Measurements from ENCODE around the gene MAML3.

Gene MAML3

DNA sequence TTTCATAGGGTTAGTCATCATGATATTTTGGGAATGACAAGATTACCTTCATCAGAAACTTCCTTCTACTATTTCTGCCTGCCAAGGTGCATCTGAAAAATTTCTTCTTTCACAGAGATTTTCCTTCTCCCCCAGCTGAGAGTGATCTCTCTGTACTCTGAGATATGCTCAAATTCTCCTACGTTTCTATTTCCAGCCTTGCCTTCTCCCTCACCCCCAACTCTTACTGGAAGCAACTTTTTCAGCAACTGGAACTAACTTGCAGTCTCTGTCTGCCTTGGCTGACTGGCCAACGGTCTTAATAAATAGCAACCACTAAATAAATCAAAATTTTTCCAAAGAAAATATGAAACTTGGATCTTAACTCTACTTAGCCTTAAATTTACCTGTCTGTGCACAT, 122.3 kb downstream of the MAML3 start:
- no peak for DNase-seq

DNA sequence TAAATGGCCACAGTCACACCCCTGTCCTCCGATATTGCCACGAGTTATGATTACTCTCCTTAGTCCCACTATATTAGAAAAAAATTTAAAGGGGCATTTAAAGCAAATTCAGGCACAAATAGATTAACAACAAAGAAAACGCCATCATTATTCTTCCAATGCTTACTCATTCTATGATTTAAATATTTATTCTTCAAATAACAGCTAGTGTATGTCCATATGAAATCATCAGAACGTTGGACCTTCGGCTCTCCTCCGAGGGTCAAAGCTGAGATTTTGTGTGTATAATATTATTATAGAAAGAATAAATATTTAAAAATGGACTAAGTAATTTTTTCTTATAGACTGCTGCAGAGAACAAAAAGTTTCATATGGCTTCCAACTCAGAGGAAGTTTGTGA, 122.9 kb downstream of the MAML3 start:
- DNase-seq, result no peak

DNA sequence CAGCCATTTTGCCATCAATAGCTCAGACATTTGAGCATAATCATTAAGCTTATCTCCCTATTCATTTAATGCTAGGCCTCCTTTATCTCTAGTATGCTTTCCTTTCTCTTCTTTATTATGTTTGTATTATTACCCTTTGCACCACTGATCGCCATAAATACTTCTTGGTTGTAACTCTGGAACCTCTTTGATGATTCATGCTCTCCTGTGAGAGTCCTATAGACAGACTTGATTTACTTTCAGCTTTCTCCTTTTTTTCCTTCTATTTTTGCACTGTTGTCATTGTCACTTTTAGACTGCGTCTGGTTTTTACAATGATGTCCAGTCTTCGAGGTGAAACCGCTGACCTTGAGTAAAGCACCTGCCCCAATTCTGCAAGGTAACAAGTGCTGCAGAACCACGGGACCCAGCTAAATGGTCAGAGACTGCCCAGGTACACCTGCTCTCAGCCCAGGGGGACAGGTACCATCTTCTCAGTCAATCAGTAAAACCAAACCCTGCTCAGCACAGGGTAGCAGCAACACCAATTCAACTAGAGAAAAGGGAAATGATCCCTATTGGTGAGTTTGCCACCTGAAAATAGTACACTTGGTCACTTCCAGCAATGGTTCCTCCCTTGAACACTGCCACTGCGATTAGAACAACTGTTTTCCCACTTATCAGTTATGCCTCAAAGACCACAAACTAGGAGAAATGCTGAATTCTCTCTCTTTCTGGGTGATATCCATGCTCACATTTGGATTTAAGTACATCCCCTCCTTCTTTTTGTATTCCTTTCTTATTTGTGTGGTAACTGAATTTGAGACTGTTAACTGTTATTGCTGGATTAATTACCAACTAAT, 125.1 kb downstream of the MAML3 start:
- no peak for DNase-seq

DNA sequence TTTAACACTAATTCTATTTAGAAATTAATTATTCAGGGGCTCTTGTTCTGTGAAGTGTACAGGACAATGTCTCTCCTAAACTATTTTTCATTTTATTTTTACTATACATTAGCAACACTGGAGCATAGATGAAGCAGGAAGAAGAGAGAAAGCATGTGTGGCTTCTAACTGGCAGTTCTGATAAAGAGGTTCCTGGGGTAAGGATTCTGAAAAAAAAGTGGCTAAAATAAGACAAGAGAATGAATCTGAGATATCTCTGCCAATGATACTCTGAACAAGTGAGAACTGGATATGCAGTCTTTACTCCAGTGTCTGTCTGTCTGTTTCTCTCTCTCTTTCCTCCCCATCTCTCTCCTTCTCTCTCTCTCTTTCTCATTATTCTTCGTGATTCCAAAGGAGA, 125.9 kb downstream of the MAML3 start:
- no peak for DNase-seq

DNA sequence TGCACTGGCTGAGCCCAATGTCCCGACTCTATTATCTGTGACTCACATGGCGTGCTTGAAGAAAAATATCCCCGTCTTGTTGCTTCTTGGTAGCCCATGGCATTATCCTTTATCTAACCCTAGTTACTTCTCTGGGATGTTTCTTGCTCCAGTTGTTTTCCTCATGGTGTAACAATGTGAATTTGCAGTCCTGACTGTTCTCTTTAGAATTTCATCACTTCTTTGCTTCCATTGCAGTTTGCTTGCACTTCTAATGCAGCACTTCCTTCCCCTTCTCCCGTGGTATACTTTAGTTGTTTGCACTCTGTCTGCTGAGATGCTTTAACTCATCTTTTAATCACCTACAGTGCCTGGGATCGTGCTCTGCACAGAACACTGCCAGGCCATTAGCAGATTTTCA, 126.9 kb downstream of the MAML3 start:
- DNase-seq, result no peak

DNA sequence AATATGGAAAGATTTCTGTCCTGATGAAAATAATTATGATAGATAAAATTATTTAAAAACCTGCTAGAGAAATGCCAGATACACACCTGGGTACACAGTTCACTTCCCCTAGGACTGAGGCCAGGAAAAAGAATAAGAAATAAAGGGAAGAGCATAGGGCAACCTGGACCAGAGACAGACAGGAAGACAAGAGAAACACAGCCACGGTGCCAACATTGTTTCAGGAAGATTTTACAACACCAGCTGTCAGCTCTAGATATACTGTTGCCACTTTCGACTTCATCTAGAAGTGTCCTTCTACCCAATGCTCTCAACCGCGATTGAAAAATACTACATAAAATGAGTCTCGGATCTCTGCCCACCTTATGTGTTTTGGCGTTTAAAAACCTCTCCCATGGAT, 128.5 kb downstream of the MAML3 start:
- no peak for DNase-seq

DNA sequence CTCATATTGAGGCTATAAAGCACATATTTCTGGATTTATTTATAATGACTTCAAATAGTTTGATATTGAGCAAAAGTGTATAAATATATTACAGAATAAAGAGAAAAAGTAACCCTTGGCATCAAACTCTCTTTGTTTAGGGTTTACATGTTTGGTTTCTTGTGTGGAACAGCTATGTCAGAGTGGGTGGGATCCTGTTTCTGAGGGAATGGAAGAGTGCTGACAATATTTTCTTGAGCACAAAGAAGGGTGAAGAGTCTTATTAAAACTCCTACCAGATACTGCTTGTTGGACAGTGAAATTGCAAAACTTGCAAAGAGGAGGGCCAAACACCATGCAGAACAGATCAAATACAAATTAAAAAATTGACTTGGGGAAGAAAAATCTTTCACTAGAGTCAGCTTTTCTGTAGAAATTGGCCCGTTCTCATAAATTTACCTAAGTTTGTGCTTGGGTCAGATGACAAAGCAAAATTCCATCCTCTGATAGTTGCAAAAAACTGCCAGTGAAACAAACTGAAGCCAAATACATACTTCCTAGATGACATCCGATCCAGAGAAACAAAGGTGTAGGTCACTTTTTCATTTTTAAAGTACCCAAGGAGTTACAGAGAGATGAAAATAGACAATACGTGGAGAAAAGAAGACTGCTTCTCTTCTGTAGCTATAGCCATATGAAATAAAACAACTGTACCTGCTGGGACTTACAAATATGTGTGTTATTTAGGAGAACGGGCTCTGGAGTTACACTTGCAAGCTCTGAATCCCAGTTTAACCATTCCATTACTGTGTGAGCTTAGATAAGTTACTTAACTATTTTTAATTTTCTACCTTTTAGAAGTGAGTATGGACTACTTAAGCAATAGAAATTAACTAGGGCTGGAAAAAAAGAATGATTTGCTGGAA, 133.3 kb downstream of the MAML3 start:
- no peak for DNase-seq

DNA sequence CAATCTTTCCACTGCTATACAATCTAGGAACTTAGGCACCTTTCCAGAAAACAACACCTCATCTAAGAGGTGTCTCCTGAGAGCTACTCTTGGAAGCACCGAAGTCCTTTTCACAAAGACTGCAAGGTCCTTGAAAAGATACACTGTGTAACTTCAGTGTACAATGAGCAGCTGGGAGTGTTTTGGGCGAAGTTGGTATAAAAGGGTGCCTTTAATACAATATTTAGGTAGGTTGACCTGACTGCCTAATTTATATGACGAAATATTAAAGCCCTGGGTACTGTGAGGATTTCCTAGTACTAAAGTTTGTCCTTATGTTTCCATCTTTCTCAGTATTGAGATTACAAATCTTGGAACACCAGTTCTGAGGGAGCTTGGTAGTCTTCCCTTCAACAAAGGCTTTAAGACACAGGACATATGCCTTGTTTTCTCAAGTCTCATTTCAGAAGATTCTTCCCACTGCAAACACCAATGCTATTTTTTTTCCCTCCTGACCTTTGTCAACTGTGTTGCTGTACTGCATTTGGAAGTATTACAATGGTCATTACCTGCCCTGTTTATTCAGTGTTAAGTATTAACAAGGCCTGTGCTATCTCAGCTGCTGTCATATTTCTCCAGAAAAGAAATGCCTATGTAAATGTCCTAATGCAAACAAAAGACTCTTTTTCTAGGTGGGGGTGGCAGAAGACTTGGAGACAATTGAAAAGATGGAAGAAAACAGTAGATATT, 134.2 kb downstream of the MAML3 start:
- DNase-seq, result peak; percentile 49

DNA sequence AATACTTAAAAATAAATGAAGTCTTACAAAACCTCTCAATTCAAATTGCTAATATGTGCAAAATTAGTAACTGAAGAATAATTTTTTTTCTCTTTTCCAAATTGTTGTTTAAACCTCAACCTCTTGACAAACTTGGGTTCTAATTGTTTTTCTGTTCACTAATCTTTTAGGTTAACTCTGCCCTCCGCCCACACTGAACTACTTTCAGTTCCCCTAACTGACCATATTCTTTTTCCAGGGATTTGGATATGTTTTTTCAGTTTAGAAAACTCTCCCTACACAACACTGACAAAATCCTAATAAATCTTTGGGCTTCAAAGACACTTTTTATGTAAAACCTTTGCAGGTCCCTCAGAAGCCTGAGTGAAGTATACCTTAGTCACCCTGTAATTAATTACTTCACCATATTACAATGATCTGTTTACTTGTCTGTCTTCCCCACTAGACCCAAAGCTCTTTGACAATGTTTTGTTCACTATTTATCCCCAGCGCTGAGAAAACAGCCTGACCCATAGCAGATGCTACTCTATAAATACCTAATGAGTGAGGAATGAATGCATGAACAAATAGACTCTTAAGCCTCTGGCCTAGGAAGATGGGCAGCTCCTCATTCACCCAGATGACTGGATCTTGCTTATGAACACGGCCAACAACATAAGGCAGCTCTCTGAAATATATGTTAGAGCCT, 134.9 kb downstream of the MAML3 start:
- DNase-seq, result peak; percentile 69

DNA sequence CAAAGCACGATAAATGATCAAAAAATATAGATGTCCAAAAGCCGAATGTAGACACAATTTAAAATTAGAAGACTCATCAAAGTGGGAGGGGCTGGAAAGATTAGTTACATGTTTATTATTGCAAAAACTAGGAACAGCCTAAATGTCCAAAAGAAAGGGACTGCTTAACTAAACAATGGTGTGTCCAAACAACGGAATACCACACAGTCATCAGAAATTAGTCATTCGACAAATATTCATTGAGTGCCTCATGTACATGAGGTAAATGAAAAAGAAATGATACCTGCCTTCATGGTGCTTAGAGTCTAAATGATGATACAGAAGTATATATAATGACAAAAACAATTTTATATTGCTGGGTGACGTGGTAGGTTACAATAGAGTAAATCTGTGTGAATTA, 139.7 kb downstream of the MAML3 start:
- no peak for DNase-seq

DNA sequence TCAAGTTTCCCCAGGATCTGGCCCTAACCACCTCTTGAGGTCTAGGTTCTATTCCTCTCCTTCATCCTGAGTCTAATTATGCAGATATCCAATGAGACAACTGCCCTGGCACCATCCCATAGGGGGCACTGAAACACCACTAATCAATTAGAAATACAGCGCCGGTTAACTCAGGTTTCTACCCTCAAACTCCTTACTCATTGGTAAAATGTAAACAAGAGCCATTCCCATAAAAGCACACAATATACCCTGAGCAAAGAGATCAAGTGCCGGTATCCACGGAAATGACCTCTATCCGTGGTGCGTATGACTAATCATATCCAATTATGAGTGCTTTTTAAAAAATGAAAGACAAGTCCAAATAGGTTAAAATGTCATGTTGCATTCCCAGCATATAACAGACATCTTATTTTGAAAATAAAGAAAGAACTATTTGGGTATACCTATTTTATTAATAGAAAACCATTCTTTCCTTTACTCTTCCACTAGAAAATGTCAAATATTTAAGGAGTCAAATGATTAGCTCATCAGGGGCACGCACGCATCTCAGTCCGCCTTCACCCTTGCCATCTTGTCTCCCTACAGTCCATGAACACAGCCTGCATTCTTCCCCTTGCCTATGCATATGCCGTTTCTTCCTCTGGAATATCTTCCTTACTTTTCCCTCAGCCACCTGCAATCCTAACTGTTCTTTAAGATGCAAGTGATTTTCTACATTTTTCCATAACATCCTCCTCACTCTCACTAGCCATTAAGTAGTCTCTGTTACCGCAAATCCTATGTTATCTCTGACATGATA, 141.1 kb downstream of the MAML3 start:
- DNase-seq, result peak; percentile 70

DNA sequence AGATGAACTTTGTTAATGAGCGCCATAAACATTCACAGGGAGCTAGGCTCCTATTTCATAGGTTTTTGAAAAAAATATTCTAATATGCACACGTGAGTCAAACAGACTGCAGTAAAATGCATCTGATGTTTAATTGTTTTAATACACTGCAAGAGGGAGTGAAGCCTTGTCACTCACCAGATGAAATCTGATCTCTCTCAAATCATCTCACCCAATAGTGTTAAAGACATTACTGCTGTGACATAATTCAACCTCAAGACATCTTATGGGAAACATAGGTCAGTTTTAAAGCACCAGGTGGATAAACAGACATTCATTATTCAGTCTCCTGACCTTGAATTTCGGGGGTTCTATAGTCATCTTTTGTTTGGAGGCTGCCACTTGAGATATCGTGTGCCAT, 148.3 kb downstream of the MAML3 start:
- peak; percentile 22 for DNase-seq

DNA sequence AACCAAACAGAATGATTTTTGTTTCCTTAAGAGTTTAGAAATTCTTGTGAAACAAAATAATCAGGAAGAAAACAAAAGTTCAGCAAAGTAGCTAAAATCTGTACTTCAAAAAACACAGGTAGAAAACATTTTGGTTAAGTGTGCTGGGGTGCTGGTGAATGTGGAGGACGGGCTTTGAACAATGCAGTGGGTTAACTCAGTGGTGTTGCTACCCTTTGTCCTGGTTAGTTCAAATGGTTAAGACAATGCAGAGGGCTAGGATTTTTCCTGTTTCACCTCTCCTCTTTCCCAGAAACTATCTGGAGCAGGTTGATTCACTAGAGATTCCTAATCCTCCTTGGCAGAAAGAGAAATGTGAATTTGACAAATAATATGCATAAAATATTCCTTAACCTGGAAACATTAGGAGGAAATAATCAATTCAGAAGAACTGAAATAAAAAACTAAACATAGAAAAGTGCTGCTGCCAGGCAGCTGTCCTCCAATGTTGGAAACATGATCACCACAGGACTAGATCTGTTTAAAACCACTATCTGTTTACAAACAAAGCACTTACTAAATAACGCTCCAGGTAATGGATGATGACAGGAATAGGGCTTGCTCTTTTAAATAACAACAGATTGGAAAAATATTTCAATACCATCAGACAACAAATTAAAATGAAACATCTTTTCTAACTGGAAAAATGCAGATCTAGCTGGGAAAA, 148.9 kb downstream of the MAML3 start:
- peak; percentile 14 for DNase-seq

DNA sequence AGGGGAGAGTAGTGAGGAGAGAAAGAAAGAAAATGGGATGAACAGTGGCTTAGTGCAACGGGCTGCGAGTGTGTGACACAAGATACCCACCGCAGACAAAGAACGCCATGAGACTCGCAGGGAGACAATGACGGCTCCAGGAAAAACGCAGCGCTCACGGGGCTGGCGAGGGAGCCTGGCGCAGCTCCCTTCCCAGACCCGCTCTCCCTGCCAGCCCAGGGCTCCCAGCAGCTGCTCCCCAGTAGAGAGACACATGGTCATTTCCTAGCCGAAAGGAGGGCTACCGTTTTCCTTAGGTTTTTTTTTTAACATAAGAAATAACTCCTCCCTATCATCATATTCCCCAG, 149.5 kb downstream of the MAML3 start:
- no peak for DNase-seq

DNA sequence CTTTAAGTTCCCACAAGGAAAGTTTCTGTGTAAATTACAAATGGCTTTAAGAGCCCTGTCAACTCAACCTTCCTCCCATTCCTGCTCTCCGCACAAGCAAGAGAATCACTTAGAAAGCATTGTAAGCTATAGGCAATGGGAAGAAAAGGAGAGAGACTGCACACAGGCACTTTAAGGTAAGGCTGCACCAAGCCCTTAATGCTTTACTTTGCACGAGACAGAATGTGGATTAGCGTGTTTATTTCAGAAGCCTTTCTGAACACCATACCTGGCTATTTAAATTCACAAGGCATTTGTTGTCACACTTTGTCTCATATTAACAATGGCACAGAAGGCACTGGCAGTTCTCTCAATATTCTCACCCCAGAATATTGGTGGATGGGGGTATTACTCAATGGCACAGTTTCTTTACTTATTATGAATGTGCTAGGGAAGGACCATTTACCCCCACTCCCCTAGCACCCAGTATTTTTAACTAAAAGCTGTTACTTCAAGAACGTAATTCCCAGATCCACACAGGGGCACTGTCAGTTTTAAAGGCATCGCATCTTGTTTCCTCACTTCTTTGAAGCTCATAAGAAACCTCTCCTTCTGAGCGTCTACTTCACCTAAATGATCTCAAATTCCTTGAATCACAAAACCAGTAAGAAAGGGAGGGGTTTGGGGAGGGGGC, 150.0 kb downstream of the MAML3 start:
- DNase-seq, result no peak

DNA sequence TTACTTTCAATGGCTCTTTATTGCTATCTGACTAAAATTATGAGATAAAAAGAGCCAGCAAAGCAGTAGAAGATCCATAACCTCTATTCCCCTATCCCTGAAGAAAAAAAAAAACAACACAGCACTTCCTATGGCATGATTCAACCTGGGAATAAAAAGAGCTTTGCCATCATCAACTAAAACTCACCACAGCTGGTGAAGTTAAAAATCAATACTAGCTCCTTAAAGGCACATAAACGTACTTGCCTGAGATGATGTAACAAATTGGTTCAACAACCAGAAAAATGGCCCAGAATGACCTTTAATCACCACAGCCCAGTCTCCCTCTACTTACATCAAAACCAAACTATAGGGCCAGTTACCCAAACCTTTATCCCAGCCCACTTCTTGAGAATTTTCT, 153.8 kb downstream of the MAML3 start:
- DNase-seq, result no peak

DNA sequence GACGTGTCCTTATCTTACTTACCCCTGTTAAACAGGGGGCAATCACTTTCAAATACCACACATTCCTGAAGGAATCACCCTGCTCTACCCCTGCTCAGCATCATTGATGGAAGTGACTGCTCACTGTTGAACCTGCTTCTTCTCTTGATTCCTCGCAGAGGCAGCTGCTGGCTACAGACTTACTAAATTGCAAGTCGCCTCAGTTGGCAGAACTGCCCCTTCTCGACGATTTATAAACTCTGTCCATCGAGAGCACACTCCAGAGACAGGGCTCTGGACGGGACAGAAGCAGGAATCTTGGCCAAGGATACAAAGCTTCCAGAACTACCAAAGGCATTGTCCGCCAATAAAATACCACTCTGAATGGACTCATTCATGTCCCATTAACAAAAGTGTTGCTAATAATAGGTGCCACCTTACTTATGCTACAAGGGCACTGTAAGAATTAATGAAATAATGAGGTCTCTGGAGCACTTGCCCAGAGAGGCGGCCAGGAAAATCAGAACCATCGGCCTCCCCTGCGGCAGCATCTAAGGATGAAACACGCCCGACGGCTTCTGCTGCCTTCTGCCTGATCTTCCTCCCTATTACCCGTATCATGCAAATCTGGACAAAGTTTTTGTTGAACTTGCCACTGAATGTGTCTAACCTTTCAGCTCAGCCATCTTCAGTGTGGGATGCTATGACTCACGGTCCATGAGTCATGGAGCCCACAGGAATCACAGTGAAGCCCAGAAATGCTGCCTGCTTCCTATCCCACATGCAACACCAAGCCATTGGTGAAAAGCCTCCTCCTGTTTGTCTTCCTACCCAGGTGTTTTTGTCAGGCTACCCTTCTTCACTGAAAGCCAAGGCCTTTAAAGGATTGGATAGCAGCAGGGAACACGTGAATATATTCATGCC, 164.9 kb downstream of the MAML3 start:
- DNase-seq, result no peak

DNA sequence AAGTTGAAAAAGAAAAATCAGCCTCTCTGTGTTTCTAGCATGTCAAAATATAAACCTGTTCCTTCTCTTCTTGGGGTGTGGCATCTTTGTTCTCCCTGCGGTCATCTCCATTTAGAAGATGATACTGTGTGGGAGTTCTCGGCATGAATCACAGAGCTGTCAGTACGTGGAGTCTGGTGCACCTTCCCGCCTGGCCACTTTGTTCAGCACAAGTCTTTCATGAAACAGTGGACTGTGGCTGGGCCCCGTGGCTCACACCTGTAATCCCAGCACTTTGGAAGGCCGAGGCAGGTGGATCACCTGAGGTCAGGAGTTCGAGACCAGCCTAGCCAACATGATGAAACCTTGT, 166.5 kb downstream of the MAML3 start:
- DNase-seq, result no peak

DNA sequence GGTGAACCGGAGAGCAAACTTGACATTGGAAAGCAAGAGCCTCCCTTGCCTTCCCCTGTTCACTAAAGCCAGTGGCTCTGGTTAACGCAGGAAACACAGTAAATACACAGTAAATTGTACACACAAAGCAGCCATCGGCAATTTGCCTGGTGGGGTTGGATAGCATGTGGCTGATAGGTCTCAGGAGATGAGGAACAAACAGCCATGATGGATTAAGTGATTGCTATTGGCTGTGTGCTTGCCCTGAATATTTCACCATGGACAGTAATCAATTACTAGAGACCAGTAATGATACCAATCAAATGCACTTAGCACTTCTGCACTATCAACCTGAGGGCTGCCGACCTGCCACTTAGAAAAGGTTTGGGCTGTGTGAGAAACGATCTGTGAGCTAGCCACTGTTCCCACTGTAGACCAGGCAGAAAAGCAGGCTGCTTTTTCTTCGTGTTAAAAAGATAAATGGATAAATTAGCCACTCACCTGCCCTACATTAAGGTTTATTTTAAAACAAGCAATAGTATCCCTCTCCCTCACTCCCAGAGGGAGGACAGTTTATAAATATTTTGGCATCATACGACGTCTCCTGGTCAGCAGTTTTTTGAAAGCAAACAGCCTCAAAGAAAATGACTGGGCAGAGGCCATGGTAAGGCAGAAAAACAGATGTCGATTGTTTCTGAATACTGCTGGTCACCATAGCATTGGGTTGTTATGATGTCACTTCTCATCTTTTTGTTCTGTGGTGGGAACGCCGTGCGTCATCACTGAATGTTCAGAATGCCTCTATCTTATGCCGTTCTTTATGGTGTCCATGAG, 167.1 kb downstream of the MAML3 start:
- no peak for DNase-seq
